HTERT RPE-1 (cell line): Measurements from ENCODE around the gene GDF10.

Experiments used
- in situ Hi-C: fragments of 300-500 bp; cut with MboI; formaldehyde crosslinking; loops from 4 replicates; pipeline ENCODE4 v1.14.3; 2020; ENCODE audit warnings: low sequenced_read_pairs

Gene GDF10

GRCh38 chr10:47311932-47312662, 12.1 kb downstream of the GDF10 start:
- in situ Hi-C loops: no loop called here

GRCh38 chr10:47312663-47312995, 12.6 kb downstream of the GDF10 start:
- in situ Hi-C loops: no loop called here

- in situ Hi-C loops: no loop called here
Measured at GRCh38 chr10:47314416-47314970, 14.5 kb downstream of the GDF10 start.

GRCh38 chr10:47315421-47315820, 15.4 kb downstream of the GDF10 start:
- in situ Hi-C loops: no loop called here

- in situ Hi-C loops: no loop called here
Measured at GRCh38 chr10:47316131-47316530, 16.1 kb downstream of the GDF10 start.

- in situ Hi-C loops: no loop called here
Measured at GRCh38 chr10:47317251-47317650, 17.3 kb downstream of the GDF10 start.

GRCh38 chr10:47318706-47319105, 18.7 kb downstream of the GDF10 start:
- in situ Hi-C loops: no loop called here

GRCh38 chr10:47319784-47320183, 19.8 kb downstream of the GDF10 start:
- in situ Hi-C loops: no loop called here

GRCh38 chr10:47320812-47321211, 20.8 kb downstream of the GDF10 start:
- in situ Hi-C loops: no loop called here

- in situ Hi-C loops: no loop called here
Measured at GRCh38 chr10:47321521-47322195, 21.7 kb downstream of the GDF10 start.

- in situ Hi-C loops: no loop called here
Measured at GRCh38 chr10:47322300-47323061, 22.5 kb downstream of the GDF10 start, which contains the start of gene GDF2. Gene GDF2 (plus strand): TSS chr10:47322454. CDS start chr10:47322669, 215 bp downstream.

- in situ Hi-C loops: no loop called here
Measured at GRCh38 chr10:47323087-47323486, 23.1 kb downstream of the GDF10 start.

GRCh38 chr10:47323636-47324296, 23.8 kb downstream of the GDF10 start:
- in situ Hi-C loops: no loop called here

GRCh38 chr10:47325303-47326291, 25.6 kb downstream of the GDF10 start:
- in situ Hi-C loops: no loop called here

- in situ Hi-C loops: no loop called here
Measured at GRCh38 chr10:47326306-47326926, 26.4 kb downstream of the GDF10 start.

GRCh38 chr10:47326927-47327330, 26.9 kb downstream of the GDF10 start:
- in situ Hi-C loops: no loop called here

GRCh38 chr10:47329855-47330254, 29.9 kb downstream of the GDF10 start:
- in situ Hi-C loops: no loop called here

- in situ Hi-C loops: no loop called here
Measured at GRCh38 chr10:47330366-47330765, 30.4 kb downstream of the GDF10 start.

- in situ Hi-C loops: no loop called here
Measured at GRCh38 chr10:47330804-47331203, 30.8 kb downstream of the GDF10 start.
